ENCODE results near the gene LAP3.
"Not testable (repeated sequence)": the region's sequence is repeated elsewhere in the genome, so short reads cannot be mapped to it uniquely, and the experiment has no call there.

LAP3 gene

GRCh38 chr4:17576932-17577664, at the start of gene LAP3:
LAP3 (plus strand) TSS chr4:17577198; CDS start chr4:17577466, 268 bp downstream.
- H3K27me3 Mint-ChIP-seq = no peaks in the 10 kb centered on the region
- peaks cover 36% of the 10 kb centered on the region for H3K36me3 Mint-ChIP-seq (ENCODE audit: insufficient read depth)
- ATAC-seq (replicated peaks; ENCODE audit: extremely low read depth, poor library complexity, severe bottlenecking) (peak; percentile 86), DNase-seq (ENCODE audit: low spot score in 2 of 2) (peak; percentile 99 to 100)
- peak within 1 kb of the TSS; percentile 95 for H3K27ac Mint-ChIP-seq (ENCODE audit: low read depth)
- H3K4me3 Mint-ChIP-seq = peak within 1 kb of the TSS; percentile 85
- peaks cover 18% of the 10 kb centered on the region for H3K4me1 Mint-ChIP-seq
- no peaks in the 10 kb centered on the region for H3K9me3 Mint-ChIP-seq

GRCh38 chr4:17528551-17529165, 48.3 kb upstream of the LAP3 start:
- Mint-ChIP-seq H3K4me1 (no peaks in the 10 kb centered on the region), H3K27me3 (peaks cover 42% of the 10 kb centered on the region), H3K36me3 (ENCODE audit: insufficient read depth) (no peaks in the 10 kb centered on the region), H3K9me3 (no peaks in the 10 kb centered on the region), H3K4me3 (no peak overlapping the region), H3K27ac (ENCODE audit: low read depth) (no peak overlapping the region)
- no peak for DNase-seq (ENCODE audit: low spot score in 2 of 2)
- no peak for ATAC-seq (replicated peaks; ENCODE audit: extremely low read depth, poor library complexity, severe bottlenecking)

GRCh38 chr4:17531538-17532285, 45.3 kb upstream of the LAP3 start:
- no peak overlapping the region for H3K4me3 Mint-ChIP-seq
- DNase-seq (ENCODE audit: low spot score in 2 of 2) (no peak), ATAC-seq (replicated peaks; ENCODE audit: extremely low read depth, poor library complexity, severe bottlenecking) (no peak)
- no peaks in the 10 kb centered on the region for H3K36me3 Mint-ChIP-seq (ENCODE audit: insufficient read depth)
- H3K27ac Mint-ChIP-seq (ENCODE audit: low read depth) = no peak overlapping the region
- peaks cover 6% of the 10 kb centered on the region for H3K4me1 Mint-ChIP-seq
- H3K27me3 Mint-ChIP-seq = peaks cover 25% of the 10 kb centered on the region
- no peaks in the 10 kb centered on the region for H3K9me3 Mint-ChIP-seq

GRCh38 chr4:17534705-17535104, 42.3 kb upstream of the LAP3 start:
- no peaks in the 10 kb centered on the region for H3K9me3 Mint-ChIP-seq
- H3K27ac Mint-ChIP-seq (ENCODE audit: low read depth) = no peak overlapping the region
- no peak for ATAC-seq (replicated peaks; ENCODE audit: extremely low read depth, poor library complexity, severe bottlenecking)
- no peak overlapping the region for H3K4me3 Mint-ChIP-seq
- H3K36me3 Mint-ChIP-seq (ENCODE audit: insufficient read depth) = no peaks in the 10 kb centered on the region
- no peak for DNase-seq (ENCODE audit: low spot score in 2 of 2)
- peaks cover 10% of the 10 kb centered on the region for H3K27me3 Mint-ChIP-seq
- H3K4me1 Mint-ChIP-seq = peaks cover 6% of the 10 kb centered on the region

- DNase-seq (ENCODE audit: low spot score in 2 of 2) (no peak), ATAC-seq (replicated peaks; ENCODE audit: extremely low read depth, poor library complexity, severe bottlenecking) (no peak)
- Mint-ChIP-seq H3K27me3 (peaks cover 10% of the 10 kb centered on the region), H3K36me3 (ENCODE audit: insufficient read depth) (no peaks in the 10 kb centered on the region), H3K4me3 (no peak overlapping the region), H3K27ac (ENCODE audit: low read depth) (no peak overlapping the region), H3K4me1 (peaks cover 6% of the 10 kb centered on the region), H3K9me3 (no peaks in the 10 kb centered on the region)
These were observed 41.8 kb upstream of the LAP3 start for GRCh38 chr4:17535242-17535641.

- no peak for ATAC-seq (replicated peaks; ENCODE audit: extremely low read depth, poor library complexity, severe bottlenecking)
- H3K36me3 Mint-ChIP-seq (ENCODE audit: insufficient read depth) = no peaks in the 10 kb centered on the region
- peaks cover 8% of the 10 kb centered on the region for H3K27me3 Mint-ChIP-seq
- H3K4me3 Mint-ChIP-seq = no peak overlapping the region
- peaks cover 6% of the 10 kb centered on the region for H3K4me1 Mint-ChIP-seq
- H3K27ac Mint-ChIP-seq (ENCODE audit: low read depth) = no peak overlapping the region
- no peaks in the 10 kb centered on the region for H3K9me3 Mint-ChIP-seq
- no peak for DNase-seq (ENCODE audit: low spot score in 2 of 2)
These were observed 41.1 kb upstream of the LAP3 start for GRCh38 chr4:17535906-17536305.

GRCh38 chr4:17537060-17537459, 39.9 kb upstream of the LAP3 start:
- not testable (repeated sequence) for DNase-seq (ENCODE audit: low spot score in 2 of 2); H3K27ac Mint-ChIP-seq (ENCODE audit: low read depth); H3K36me3 Mint-ChIP-seq (ENCODE audit: insufficient read depth); H3K4me1 Mint-ChIP-seq; ATAC-seq (replicated peaks; ENCODE audit: extremely low read depth, poor library complexity, severe bottlenecking); H3K4me3 Mint-ChIP-seq; H3K9me3 Mint-ChIP-seq
- H3K27me3 Mint-ChIP-seq = peaks cover 13% of the 10 kb centered on the region

- Mint-ChIP-seq H3K36me3 (ENCODE audit: insufficient read depth) (no peaks in the 10 kb centered on the region), H3K4me1 (no peaks in the 10 kb centered on the region), H3K9me3 (no peaks in the 10 kb centered on the region), H3K4me3 (no peak overlapping the region), H3K27me3 (peaks cover 44% of the 10 kb centered on the region), H3K27ac (ENCODE audit: low read depth) (no peak overlapping the region)
- DNase-seq (ENCODE audit: low spot score in 2 of 2) = no peak
- ATAC-seq (replicated peaks; ENCODE audit: extremely low read depth, poor library complexity, severe bottlenecking) = no peak
These were observed 32.8 kb upstream of the LAP3 start for GRCh38 chr4:17544205-17544604.

- H3K27me3 Mint-ChIP-seq = peaks cover 44% of the 10 kb centered on the region
- ATAC-seq (replicated peaks; ENCODE audit: extremely low read depth, poor library complexity, severe bottlenecking) (no peak), DNase-seq (ENCODE audit: low spot score in 2 of 2) (no peak)
- H3K4me1 Mint-ChIP-seq = no peaks in the 10 kb centered on the region
- no peaks in the 10 kb centered on the region for H3K36me3 Mint-ChIP-seq (ENCODE audit: insufficient read depth)
- no peak overlapping the region for H3K27ac Mint-ChIP-seq (ENCODE audit: low read depth)
- no peaks in the 10 kb centered on the region for H3K9me3 Mint-ChIP-seq
- H3K4me3 Mint-ChIP-seq = no peak overlapping the region
These were observed 32.2 kb upstream of the LAP3 start for GRCh38 chr4:17544831-17545234.

GRCh38 chr4:17545374-17546140, 31.4 kb upstream of the LAP3 start:
- Mint-ChIP-seq H3K36me3 (ENCODE audit: insufficient read depth) (no peaks in the 10 kb centered on the region), H3K27me3 (peaks cover 44% of the 10 kb centered on the region), H3K27ac (ENCODE audit: low read depth) (no peak overlapping the region), H3K4me3 (no peak overlapping the region), H3K9me3 (no peaks in the 10 kb centered on the region), H3K4me1 (no peaks in the 10 kb centered on the region)
- DNase-seq (ENCODE audit: low spot score in 2 of 2) (no peak), ATAC-seq (replicated peaks; ENCODE audit: extremely low read depth, poor library complexity, severe bottlenecking) (no peak)

- no peak for DNase-seq (ENCODE audit: low spot score in 2 of 2)
- Mint-ChIP-seq H3K27ac (ENCODE audit: low read depth) (no peak overlapping the region), H3K4me1 (no peaks in the 10 kb centered on the region), H3K36me3 (ENCODE audit: insufficient read depth) (no peaks in the 10 kb centered on the region), H3K27me3 (peaks cover 39% of the 10 kb centered on the region), H3K4me3 (no peak overlapping the region), H3K9me3 (no peaks in the 10 kb centered on the region)
- no peak for ATAC-seq (replicated peaks; ENCODE audit: extremely low read depth, poor library complexity, severe bottlenecking)
These were observed 30.8 kb upstream of the LAP3 start for GRCh38 chr4:17546222-17546621.

- no peak for ATAC-seq (replicated peaks; ENCODE audit: extremely low read depth, poor library complexity, severe bottlenecking)
- Mint-ChIP-seq H3K27ac (ENCODE audit: low read depth) (no peak overlapping the region), H3K4me1 (no peaks in the 10 kb centered on the region), H3K36me3 (ENCODE audit: insufficient read depth) (peaks cover 2% of the 10 kb centered on the region), H3K4me3 (no peak overlapping the region), H3K9me3 (no peaks in the 10 kb centered on the region), H3K27me3 (peaks cover 34% of the 10 kb centered on the region)
- DNase-seq (ENCODE audit: low spot score in 2 of 2) = no peak
These were observed 30.3 kb upstream of the LAP3 start for GRCh38 chr4:17546678-17547077.
